NCI-H510A (cell line): ENCODE data around the gene MRTO4.
"Not testable (repeated sequence)": the region's sequence is repeated elsewhere in the genome, so short reads cannot be mapped to it uniquely, and the experiment has no call there.

Source experiments
- DNase-seq: peaks from one replicate; lab custom pipeline; 2025; lab: John Stamatoyannopoulos, UW

The MRTO4 gene

GRCh38 chr1:19270343-19270730 is 18.7 kb downstream of the MRTO4 start:
- not testable (repeated sequence) for DNase-seq

GRCh38 chr1:19272064-19272463 is 20.5 kb downstream of the MRTO4 start:
- no peak for DNase-seq

GRCh38 chr1:19273106-19273843 is 21.7 kb downstream of the MRTO4 start:
- DNase-seq = no peak

- DNase-seq = not testable (repeated sequence)
Observed at GRCh38 chr1:19273844-19274531, 22.4 kb downstream of the MRTO4 start.

GRCh38 chr1:19274636-19275035 is 23.0 kb downstream of the MRTO4 start:
- no peak for DNase-seq

- DNase-seq = no peak
Observed at GRCh38 chr1:19283891-19284290, 32.3 kb downstream of the MRTO4 start.

GRCh38 chr1:19284881-19285280 is 33.3 kb downstream of the MRTO4 start:
- no peak for DNase-seq

GRCh38 chr1:19285366-19285765 is 33.8 kb downstream of the MRTO4 start:
- not testable (repeated sequence) for DNase-seq

- DNase-seq = not testable (repeated sequence)
Observed at GRCh38 chr1:19285807-19286206, 34.2 kb downstream of the MRTO4 start.

GRCh38 chr1:19287436-19288185 is 36.0 kb downstream of the MRTO4 start:
- DNase-seq = no peak

- DNase-seq = not testable (repeated sequence)
Observed at GRCh38 chr1:19288324-19289241, 37.0 kb downstream of the MRTO4 start, which contains the start of gene AKR7A3. Gene AKR7A3, minus strand, starts transcription at chr1:19288770. Its CDS starts 61 bp downstream, at chr1:19288709.

GRCh38 chr1:19289244-19289643 is 37.6 kb downstream of the MRTO4 start:
- DNase-seq = no peak

- DNase-seq = no peak
Observed at GRCh38 chr1:19294638-19295037, 43.0 kb downstream of the MRTO4 start.

- DNase-seq = no peak
Observed at GRCh38 chr1:19300211-19300610, 48.6 kb downstream of the MRTO4 start.

GRCh38 chr1:19304081-19304480 is 52.5 kb downstream of the MRTO4 start:
- DNase-seq = not testable (repeated sequence)

- DNase-seq = no peak
Observed at GRCh38 chr1:19305880-19306279, 54.3 kb downstream of the MRTO4 start.

GRCh38 chr1:19306941-19307340 is 55.3 kb downstream of the MRTO4 start:
- no peak for DNase-seq

- no peak for DNase-seq
Observed at GRCh38 chr1:19307794-19308508, 56.3 kb downstream of the MRTO4 start.

GRCh38 chr1:19308509-19308907 is 56.9 kb downstream of the MRTO4 start:
- DNase-seq = no peak

- DNase-seq = no peak
Observed at GRCh38 chr1:19309123-19309813, 57.7 kb downstream of the MRTO4 start.
